Caco-2 (cell line): Measurements from ENCODE around the gene ENO2. TPM values are rescaled to one million over a fixed set of nuclear protein-coding genes. Genes with fewer than 3 reads are reported as not detected.

Source experiments
- BruUV-seq: library from RNA; stranded (reverse); fragments of 400-500 nt; replicated peaks from 2 replicates; lab custom pipeline; 2021; lab: Mats Ljungman, UMichigan
- CTCF ChIA-PET: fragments of 300-600 bp; sonication (Branson Sonifier 250); formaldehyde crosslinking; loops from one replicate; lab custom pipeline; 2022; ENCODE audit warnings: antibody characterized with exemption; lab: Charles Lee
- POLR2A ChIA-PET: fragments of 300-600 bp; sonication (Branson Sonifier 250); formaldehyde crosslinking; loops from one replicate; lab custom pipeline; 2022; ENCODE audit warnings: antibody characterized with exemption; lab: Charles Lee
- DNase-seq, 2 experiments: peaks; one replicate each; pipeline versions ENCODE4 v3.0.0 to v3.0.0-alpha.2; 2020 to 2022
- H3K27me3 ChIP-seq: replicated peaks from 2 replicates; pipeline ENCODE4 v1.6.0; 2011; ENCODE audit warnings: low read length; ENCODE audit not compliant: control insufficient read depth, insufficient read depth
- H3K36me3 ChIP-seq: 2 replicates; pipeline ENCODE4 v1.5.1; 2011; ENCODE audit warnings: low read length; ENCODE audit not compliant: control insufficient read depth, insufficient read depth
- H3K4me1 ChIP-seq: fragments of 250-450 bp; sonication (Bioruptor Pico); 2 replicates; pipeline ENCODE4 v1.5.1; 2020; ENCODE audit warnings: mild to moderate bottlenecking
- H3K4me3 ChIP-seq: 2 replicates; pipeline ENCODE4 v1.5.1; 2011; ENCODE audit warnings: low read depth, mild to moderate bottlenecking, control low read depth, low read length
- H3K9me3 ChIP-seq: fragments of 250-450 bp; sonication (Bioruptor Pico); 2 replicates; pipeline ENCODE4 v1.5.1; 2020; ENCODE audit warnings: mild to moderate bottlenecking, moderate library complexity
- H3K27ac Mint-ChIP-seq: one replicate; pipeline ENCODE4 v1.8.0; 2022; ENCODE audit warnings: mixed read lengths; ENCODE audit not compliant: unreplicated experiment
- H3K27me3 Mint-ChIP-seq: one replicate; pipeline ENCODE4 v1.8.0; 2022; ENCODE audit warnings: mixed read lengths; ENCODE audit not compliant: insufficient read depth, unreplicated experiment
- H3K36me3 Mint-ChIP-seq: one replicate; pipeline ENCODE4 v1.8.0; 2022; ENCODE audit warnings: mild to moderate bottlenecking, mixed read lengths; ENCODE audit not compliant: insufficient read depth, unreplicated experiment
- H3K4me1 Mint-ChIP-seq: one replicate; pipeline ENCODE4 v1.8.0; 2022; ENCODE audit warnings: low read depth, mixed read lengths; ENCODE audit not compliant: unreplicated experiment
- H3K4me3 Mint-ChIP-seq: one replicate; pipeline ENCODE4 v1.8.0; 2022; ENCODE audit warnings: mild to moderate bottlenecking, moderate library complexity, mixed read lengths; ENCODE audit not compliant: unreplicated experiment
- H3K9me3 Mint-ChIP-seq: one replicate; pipeline ENCODE4 v1.8.0; 2022; ENCODE audit warnings: mixed read lengths; ENCODE audit not compliant: unreplicated experiment
- intact Hi-C: fragments of 100-400 bp; cut with micrococcal nuclease; formaldehyde crosslinking; loops from one replicate; pipeline ENCODE4 v1.10.0; 2022; ENCODE audit not compliant: unreplicated experiment
- total RNA-seq: library from RNA; stranded (reverse); gene quantifications from 2 replicates; pipeline ENCODE4 v1.2.3, GENCODE V29; 2022
- TF ChIP-seq, protein P1 (sequence below), 2 experiments: fragments of 200-600 bp in 1 of 2; IDR thresholded peaks; 1 replicate in 1 of 2; 2 replicates in 1 of 2; pipeline versions ENCODE4 v1.5.1 to v1.8.0; 2011 to 2022; ENCODE audit warnings: antibody characterized with exemption in 1 of 2, control low read depth in 1 of 2, inconsistent platforms in 1 of 2, low read depth in 1 of 2, low read length in 1 of 2, mild to moderate bottlenecking in 1 of 2, moderate library complexity in 1 of 2; ENCODE audit not compliant: insufficient read depth in 1 of 2, severe bottlenecking in 1 of 2, unreplicated experiment in 1 of 2

ENO2 gene
- total RNA-seq, 1 experiment from 2014 or later, result 23.2 TPM

DNA sequence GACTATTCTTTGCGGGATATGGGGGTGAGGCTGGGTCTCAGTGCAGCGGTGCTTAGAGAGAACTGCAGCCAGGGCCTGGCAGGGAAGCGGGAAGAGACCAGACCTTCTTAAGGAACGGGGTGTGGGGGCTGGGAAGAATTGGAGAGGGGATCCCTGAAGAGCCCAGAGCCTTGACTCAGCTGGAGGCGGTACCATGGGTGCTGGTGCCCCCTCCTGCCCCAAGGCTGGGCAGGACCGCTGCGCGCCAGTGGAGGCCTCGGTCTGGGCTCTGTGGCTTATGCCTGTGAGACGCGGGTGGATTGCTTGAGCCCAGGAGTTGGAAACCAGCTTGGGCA lies 27.9 kb downstream of the ENO2 start:
- intact Hi-C loops, result loop anchor here (2.0 kb wide), 1 partner anchor 73 kb away; no protein-coding TSS in a partner anchor
- peaks cover 40% of the 10 kb centered on the region for H3K4me1 Mint-ChIP-seq

DNA sequence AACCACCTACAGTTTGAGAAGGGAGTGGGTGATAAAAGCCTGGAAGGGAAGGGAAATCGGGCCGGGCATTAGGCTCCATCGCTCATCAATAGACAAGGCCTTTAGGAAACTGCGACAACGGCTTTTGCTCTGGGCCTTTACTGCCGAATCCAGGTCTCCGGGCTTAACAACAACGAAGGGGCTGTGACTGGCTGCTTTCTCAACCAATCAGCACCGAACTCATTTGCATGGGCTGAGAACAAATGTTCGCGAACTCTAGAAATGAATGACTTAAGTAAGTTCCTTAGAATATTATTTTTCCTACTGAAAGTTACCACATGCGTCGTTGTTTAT lies 29.0 kb downstream of the ENO2 start:
- intact Hi-C loops, result loop anchor here (2.0 kb wide), 1 partner anchor 75 kb away; no protein-coding TSS in a partner anchor
- POLR2A ChIA-PET, result interaction anchor here (0.6 to 5.2 kb wide), 28 partner anchors 9 to 254 kb away, joined by 3 to 237 read pairs (median 7); partner anchors contain the start of genes C1R, C1RL, CDCA3 and CLSTN3
- peaks cover 4% of the 10 kb centered on the region; the same call in 1 of the 2 replicates for H3K36me3 ChIP-seq
- H3K4me3 Mint-ChIP-seq, result peak overlapping the region; percentile 88
- no peaks in the 10 kb centered on the region for H3K9me3 Mint-ChIP-seq
- no peaks in the 10 kb centered on the region for H3K9me3 ChIP-seq
- H3K36me3 Mint-ChIP-seq, result peaks cover 81% of the 10 kb centered on the region
- peak overlapping the region; percentile 99 for H3K27ac Mint-ChIP-seq
- DNase-seq, result peak; percentile 91 to 95
- H3K27me3 ChIP-seq, result no peaks in the 10 kb centered on the region
- peaks cover 4% of the 10 kb centered on the region for H3K27me3 Mint-ChIP-seq
- CTCF ChIA-PET, result interaction anchor here (0.6 to 6.0 kb wide), 15 partner anchors 9 to 254 kb away, joined by 3 to 241 read pairs (median 13); partner anchors contain the start of genes C1R, C1RL, SPSB2 and USP5
- no TSS peak for BruUV-seq
- peaks cover 20% of the 10 kb centered on the region for H3K4me1 ChIP-seq
- TF ChIP-seq, protein P1, sequence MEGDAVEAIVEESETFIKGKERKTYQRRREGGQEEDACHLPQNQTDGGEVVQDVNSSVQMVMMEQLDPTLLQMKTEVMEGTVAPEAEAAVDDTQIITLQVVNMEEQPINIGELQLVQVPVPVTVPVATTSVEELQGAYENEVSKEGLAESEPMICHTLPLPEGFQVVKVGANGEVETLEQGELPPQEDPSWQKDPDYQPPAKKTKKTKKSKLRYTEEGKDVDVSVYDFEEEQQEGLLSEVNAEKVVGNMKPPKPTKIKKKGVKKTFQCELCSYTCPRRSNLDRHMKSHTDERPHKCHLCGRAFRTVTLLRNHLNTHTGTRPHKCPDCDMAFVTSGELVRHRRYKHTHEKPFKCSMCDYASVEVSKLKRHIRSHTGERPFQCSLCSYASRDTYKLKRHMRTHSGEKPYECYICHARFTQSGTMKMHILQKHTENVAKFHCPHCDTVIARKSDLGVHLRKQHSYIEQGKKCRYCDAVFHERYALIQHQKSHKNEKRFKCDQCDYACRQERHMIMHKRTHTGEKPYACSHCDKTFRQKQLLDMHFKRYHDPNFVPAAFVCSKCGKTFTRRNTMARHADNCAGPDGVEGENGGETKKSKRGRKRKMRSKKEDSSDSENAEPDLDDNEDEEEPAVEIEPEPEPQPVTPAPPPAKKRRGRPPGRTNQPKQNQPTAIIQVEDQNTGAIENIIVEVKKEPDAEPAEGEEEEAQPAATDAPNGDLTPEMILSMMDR (IDR thresholded peaks at IDR 0.05; ENCODE audit: insufficient read depth in 1 of 2, low read depth in 1 of 2, low read length in 1 of 2, severe bottlenecking in 1 of 2, unreplicated experiment in 1 of 2), result no peak
- H3K4me3 ChIP-seq, result peak overlapping the region; percentile 59
- peaks cover 38% of the 10 kb centered on the region for H3K4me1 Mint-ChIP-seq

More for the DNA sequence above, 27.9 kb downstream of the ENO2 start:
- peak overlapping the region; percentile 88 for H3K4me3 Mint-ChIP-seq
- Histone ChIP-seq H3K4me3 (no peak overlapping the region), H3K27me3 (no peaks in the 10 kb centered on the region), H3K36me3 (peaks cover 4% of the 10 kb centered on the region; the same call in 1 of the 2 replicates), H3K4me1 (peaks cover 23% of the 10 kb centered on the region), H3K9me3 (no peaks in the 10 kb centered on the region)
- peak overlapping the region; percentile 99 for H3K27ac Mint-ChIP-seq
- H3K36me3 Mint-ChIP-seq, result peaks cover 92% of the 10 kb centered on the region
- TF ChIP-seq, protein P1 (IDR thresholded peaks at IDR 0.05; ENCODE audit: insufficient read depth in 1 of 2, low read depth in 1 of 2, low read length in 1 of 2, severe bottlenecking in 1 of 2, unreplicated experiment in 1 of 2), result no peak
- DNase-seq, result no peak
- BruUV-seq, result no TSS peak
- POLR2A ChIA-PET, result no interaction called here
- no peaks in the 10 kb centered on the region for H3K9me3 Mint-ChIP-seq
- CTCF ChIA-PET, result interaction anchor here (3.3 kb wide), 1 partner anchor 70 kb away, joined by 25 read pairs; the partner anchor contains the start of gene SPSB2
- peaks cover 4% of the 10 kb centered on the region for H3K27me3 Mint-ChIP-seq

DNA sequence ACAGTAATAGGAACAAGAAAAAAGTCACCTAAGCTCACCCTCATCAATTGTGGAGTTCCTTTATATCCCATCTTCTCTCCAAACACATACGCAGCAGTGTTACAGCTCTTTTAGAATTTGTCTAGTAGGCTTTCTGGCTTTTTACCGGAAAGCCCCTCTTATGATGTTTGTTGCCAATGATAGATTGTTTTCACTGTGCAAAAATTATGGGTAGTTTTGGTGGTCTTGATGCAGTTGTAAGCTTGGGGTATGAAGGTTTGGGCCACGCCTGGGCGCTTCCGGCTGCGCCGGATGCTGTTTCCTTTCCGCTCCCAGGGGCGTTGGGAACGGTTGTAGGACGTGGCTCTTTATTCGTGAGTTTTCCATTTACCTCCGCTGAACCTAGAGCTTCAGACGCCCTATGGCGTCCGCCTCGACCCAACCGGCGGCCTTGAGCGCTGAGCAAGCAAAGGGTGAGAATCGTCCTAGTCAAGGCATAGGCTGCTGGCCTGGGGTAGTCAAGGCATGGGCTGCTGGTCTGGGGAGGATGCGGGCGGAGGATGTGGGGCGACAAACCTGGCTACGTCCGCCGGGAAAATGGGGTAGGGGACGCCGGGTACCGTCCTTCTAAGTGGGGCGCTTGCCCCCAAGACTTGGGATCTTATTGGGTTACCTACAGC lies 29.5 kb downstream of the ENO2 start, which contains the start of the genes C12orf57 and RNU7-1:
Gene C12orf57 (plus strand): TSS at position 301 of the 659 bp plus-strand sequence. CDS start 100 bp downstream, at position 401.
Gene RNU7-1 (plus strand): TSS at position 95 of the 659 bp plus-strand sequence.
- Histone ChIP-seq H3K27me3 (no peaks in the 10 kb centered on the region), H3K36me3 (peaks cover 4% of the 10 kb centered on the region; the same call in 1 of the 2 replicates), H3K4me1 (peaks cover 18% of the 10 kb centered on the region), H3K9me3 (no peaks in the 10 kb centered on the region), H3K4me3 (peak within 1 kb of the TSS; percentile 59)
- POLR2A ChIA-PET, result interaction anchor here (0.5 to 5.2 kb wide), 37 partner anchors 10 to 993 kb away, joined by 3 to 237 read pairs (median 8); partner anchors contain the start of genes ATN1, C1R, C1RL and CDCA3
- TF ChIP-seq, protein P1 (IDR thresholded peaks at IDR 0.05; ENCODE audit: insufficient read depth in 1 of 2, low read depth in 1 of 2, low read length in 1 of 2, severe bottlenecking in 1 of 2, unreplicated experiment in 1 of 2), result no peak
- peaks cover 4% of the 10 kb centered on the region for H3K27me3 Mint-ChIP-seq
- no peaks in the 10 kb centered on the region for H3K9me3 Mint-ChIP-seq
- TSS peak; percentile 75 for BruUV-seq
- peak; percentile 92 to 96 for DNase-seq
- H3K27ac Mint-ChIP-seq, result peak within 1 kb of the TSS; percentile 99
- H3K4me3 Mint-ChIP-seq, result peak within 1 kb of the TSS; percentile 88
- H3K4me1 Mint-ChIP-seq, result peaks cover 40% of the 10 kb centered on the region
- intact Hi-C loops, result loop anchor here (1.0 to 2.0 kb wide), 4 partner anchors 20 to 148 kb away; partner anchors contain the start of genes C1R, EMG1 and PHB2
- CTCF ChIA-PET, result interaction anchor here (0.6 to 6.0 kb wide), 22 partner anchors 10 to 974 kb away, joined by 3 to 241 read pairs (median 7); partner anchors contain the start of genes C1R, C1RL, LPCAT3 and SPSB2
- peaks cover 79% of the 10 kb centered on the region for H3K36me3 Mint-ChIP-seq
